Right lobe of liver (tissue), 6 donors: ENCODE results near the gene TNIK. TPM values are rescaled to one million over a fixed set of nuclear protein-coding genes. Genes with fewer than 3 reads are reported as not detected.
A peak's percentile ranks its signal among the peaks of the same experiment; 100 is the strongest.

Experiments
- ATAC-seq, 4 donors: fragments of 200-7000 bp; cut with Tn5 transposase; one replicate each; pipeline ENCODE4 v1.9.1; 2020; ENCODE audit warnings: mild to moderate bottlenecking in 4 of 4, moderate library complexity in 4 of 4
- DNase-seq, 3 donors: peaks; one replicate each; pipeline ENCODE4 v3.0.0-alpha.2; 2020
- H3K27ac ChIP-seq, 3 donors: fragments of 200-600 bp; one replicate each; pipeline ENCODE4 v1.8.0; 2022
- H3K27me3 ChIP-seq, 2 donors: fragments of 200-600 bp; one replicate each; pipeline ENCODE4 v1.8.0; 2022
- H3K36me3 ChIP-seq, 4 donors: fragments of 200-600 bp; sonication (generic) in 1 of 4; one replicate each; pipeline versions ENCODE4 v1.5.1 to v1.8.0; 2017 to 2022; ENCODE audit warnings: control low read depth in 1 of 4
- H3K4me1 ChIP-seq, 4 donors: fragments of 200-600 bp; sonication (generic) in 1 of 4; one replicate each; pipeline versions ENCODE4 v1.5.1 to v1.8.0; 2017 to 2022; ENCODE audit warnings: control low read depth in 1 of 4
- H3K4me3 ChIP-seq, 3 donors: fragments of 200-600 bp; one replicate each; pipeline ENCODE4 v1.8.0; 2022
- H3K9me3 ChIP-seq, 4 donors: fragments of 200-600 bp; sonication (generic) in 1 of 4; one replicate each; pipeline versions ENCODE4 v1.5.1 to v1.8.0; 2017 to 2022; ENCODE audit warnings: control low read depth in 1 of 4
- CTCF ChIP-seq, 4 donors: fragments of 200-600 bp in 3 of 4; fragments of 450-650 bp in 1 of 4; IDR thresholded peaks; one replicate each; pipeline versions ENCODE4 v1.5.1 to v1.8.0; 2016 to 2022; ENCODE audit warnings: antibody characterized with exemption in 4 of 4, mild to moderate bottlenecking in 2 of 4
- POLR2A ChIP-seq: fragments of 450-650 bp; IDR thresholded peaks from one replicate; pipeline ENCODE4 v1.6.1; 2017; ENCODE audit warnings: antibody characterized with exemption, mild to moderate bottlenecking
- WGBS: methylation state at CpG from one replicate; pipeline ENCODE4 v1.1.6; 2018; ENCODE audit warnings: low coverage, low lambda C conversion rate; ENCODE audit not compliant: insufficient coverage; ENCODE audit errors: missing lambda C conversion rate; 5-methylcytosine and 5-hydroxymethylcytosine counted together
- intact Hi-C, 2 donors: fragments of 100-400 bp; cut with DNase I; formaldehyde crosslinking; loops; one replicate each; pipeline versions ENCODE4 v1.11.2 to v1.14.1; 2022
- total RNA-seq, 6 experiments: library from RNA; depleted of rRNA in 2 of 6; stranded (reverse); fragments of >200 nt in 2 of 6; fragmentation: NEBNext Ultra II Directional in 3 of 6; extraction: Animal tissue kit (Norgen Biotek cat#: 25700) in 3 of 6; gene quantifications; one replicate each; pipeline versions ENCODE4 v1.1.0 to v1.2.4, GENCODE V29; 2016 to 2023
- donor health status: DM: no; HTN: yes; CAD: no.
- donor health status: DM: no; HTN: no; CAD: no.
- donor health status: DM: no; HTN: no; CAD: no.
- donor health status: DM: no; HTN: yes; CAD: no.
- donor health status: DM: no; HTN: yes; CAD: no.

Gene TNIK
- total RNA-seq, 6 experiments from 2014 or later, result 5.2 to 8.0 (median 6.8) TPM

- Histone ChIP-seq H3K9me3 (no peaks in the 10 kb centered on the region), H3K36me3 (no peaks in the 10 kb centered on the region), H3K27me3 (no peaks in the 10 kb centered on the region), H3K27ac (no peak overlapping the region), H3K4me3 (no peak overlapping the region), H3K4me1 (no peaks in the 10 kb centered on the region)
- ATAC-seq (no peak), DNase-seq (no peak)
- WGBS, result 71% methylated on average over 1 of the region's 7 CpGs
- no peak for TF ChIP-seq POLR2A
- no peak for TF ChIP-seq CTCF (IDR thresholded peaks at IDR 0.05)
- intact Hi-C loops, result no loop called here
These were observed 28.3 kb upstream of the TNIK start for GRCh38 chr3:171488479-171488878.

- H3K27ac ChIP-seq, result no peak overlapping the region
- TF ChIP-seq POLR2A, result no peak
- TF ChIP-seq CTCF (IDR thresholded peaks at IDR 0.05), result no peak
- ATAC-seq (peak in 1 of 4 donors; percentile 53), DNase-seq (no peak)
- H3K36me3 ChIP-seq, result no peaks in the 10 kb centered on the region
- no peaks in the 10 kb centered on the region for H3K27me3 ChIP-seq
- WGBS, result 41% methylated on average over 4 of the region's 4 CpGs
- no peaks in the 10 kb centered on the region for H3K4me1 ChIP-seq
- H3K4me3 ChIP-seq, result no peak overlapping the region
- H3K9me3 ChIP-seq, result no peaks in the 10 kb centered on the region
- intact Hi-C loops, result no loop called here
These were observed 27.2 kb upstream of the TNIK start for GRCh38 chr3:171487382-171487781.

- H3K27ac ChIP-seq, result no peak overlapping the region
- ATAC-seq (no peak), DNase-seq (no peak)
- TF ChIP-seq CTCF (IDR thresholded peaks at IDR 0.05) (no peak), POLR2A (no peak)
- H3K27me3 ChIP-seq, result no peaks in the 10 kb centered on the region
- intact Hi-C loops, result no loop called here
- H3K4me1 ChIP-seq, result no peaks in the 10 kb centered on the region
- H3K36me3 ChIP-seq, result no peaks in the 10 kb centered on the region
- no peak overlapping the region for H3K4me3 ChIP-seq
- H3K9me3 ChIP-seq, result no peaks in the 10 kb centered on the region
These were observed 25.1 kb upstream of the TNIK start for GRCh38 chr3:171485338-171485737.

- Histone ChIP-seq H3K4me3 (no peak overlapping the region), H3K36me3 (no peaks in the 10 kb centered on the region), H3K9me3 (no peaks in the 10 kb centered on the region), H3K4me1 (no peaks in the 10 kb centered on the region), H3K27me3 (no peaks in the 10 kb centered on the region), H3K27ac (no peak overlapping the region)
- TF ChIP-seq CTCF (IDR thresholded peaks at IDR 0.05) (no peak), POLR2A (no peak)
- no peak for DNase-seq
- WGBS, result 100% methylated on average over 1 of the region's 1 CpG
- intact Hi-C loops, result no loop called here
- no peak for ATAC-seq
These were observed 20.8 kb upstream of the TNIK start for GRCh38 chr3:171481011-171481410.

- no peaks in the 10 kb centered on the region for H3K4me1 ChIP-seq
- no peak for DNase-seq
- H3K27me3 ChIP-seq, result no peaks in the 10 kb centered on the region
- TF ChIP-seq POLR2A (no peak), CTCF (IDR thresholded peaks at IDR 0.05) (no peak)
- no peaks in the 10 kb centered on the region for H3K9me3 ChIP-seq
- H3K4me3 ChIP-seq, result no peak overlapping the region
- no peak overlapping the region for H3K27ac ChIP-seq
- WGBS, result 33% methylated on average over 1 of the region's 1 CpG
- intact Hi-C loops, result no loop called here
- no peak for ATAC-seq
- H3K36me3 ChIP-seq, result no peaks in the 10 kb centered on the region
These were observed 20.3 kb upstream of the TNIK start for GRCh38 chr3:171480526-171480925.
